GM23338 (cell line): ENCODE data around the gene TAAR6. TPM values are rescaled to one million over a fixed set of nuclear protein-coding genes. Genes with fewer than 3 reads are reported as not detected.

ENCODE experiments used
- ATAC-seq: fragments of 200-7000 bp; cut with Tn5 transposase; 3 replicates; pipeline ENCODE4 v1.9.1; 2020
- DNase-seq: peaks from one replicate; pipeline ENCODE4 v3.0.0-alpha.2; 2015; ENCODE audit warnings: low spot score
- H2AFZ ChIP-seq: fragments of 200-600 bp; sonication (generic); 2 replicates; pipeline ENCODE4 v1.8.0; 2016; ENCODE audit warnings: antibody characterized with exemption, mild to moderate bottlenecking, moderate library complexity
- H3F3A ChIP-seq: fragments of 200-600 bp; sonication (generic); replicated peaks from 2 replicates; pipeline ENCODE4 v1.8.0; 2017; ENCODE audit warnings: antibody characterized with exemption, mixed run types, low read depth
- H3K27ac ChIP-seq: fragments of 200-600 bp; sonication (generic); 2 replicates; pipeline ENCODE4 v1.6.1; 2016; ENCODE audit warnings: low read depth
- H3K27me3 ChIP-seq: fragments of 200-600 bp; sonication (generic); 2 replicates; pipeline ENCODE4 v1.8.0; 2016; ENCODE audit warnings: mild to moderate bottlenecking, mixed run types, moderate library complexity; ENCODE audit not compliant: insufficient read depth
- H3K36me3 ChIP-seq: fragments of 200-600 bp; sonication (generic); 2 replicates; pipeline ENCODE4 v1.8.0; 2016; ENCODE audit warnings: mild to moderate bottlenecking; ENCODE audit not compliant: insufficient read depth
- H3K4me1 ChIP-seq: fragments of 200-600 bp; sonication (generic); 2 replicates; pipeline ENCODE4 v1.8.0; 2016; ENCODE audit warnings: mild to moderate bottlenecking, moderate library complexity; ENCODE audit not compliant: insufficient read depth
- H3K4me2 ChIP-seq: fragments of 200-600 bp; sonication (generic); 2 replicates; pipeline ENCODE4 v1.7.1; 2017; ENCODE audit warnings: mixed run types
- H3K4me3 ChIP-seq: fragments of 200-600 bp; sonication (generic); 2 replicates; pipeline ENCODE4 v1.6.1; 2016; ENCODE audit warnings: mixed run types
- H3K79me2 ChIP-seq: fragments of 200-600 bp; sonication (generic); replicated peaks from 2 replicates; pipeline ENCODE4 v1.8.0; 2017; ENCODE audit warnings: mild to moderate bottlenecking; ENCODE audit not compliant: insufficient read depth
- H3K9me2 ChIP-seq: fragments of 200-600 bp; sonication (generic); 2 replicates; pipeline ENCODE4 v1.8.0; 2017; ENCODE audit not compliant: insufficient read depth
- H4K20me1 ChIP-seq: fragments of 200-600 bp; sonication (generic); replicated peaks from 2 replicates; pipeline ENCODE4 v1.8.0; 2017; ENCODE audit warnings: mild to moderate bottlenecking; ENCODE audit not compliant: insufficient read depth
- H3K27ac Mint-ChIP-seq: 2 replicates; pipeline ENCODE4 v1.8.0; 2020; ENCODE audit warnings: inconsistent platforms, mild to moderate bottlenecking, moderate library complexity, mixed read lengths
- H3K27me3 Mint-ChIP-seq: 3 replicates; pipeline ENCODE4 v1.8.0; 2022; ENCODE audit warnings: low read depth, mild to moderate bottlenecking, moderate library complexity, mixed read lengths, inconsistent platforms; ENCODE audit not compliant: insufficient read depth, poor library complexity
- H3K36me3 Mint-ChIP-seq: 3 replicates; pipeline ENCODE4 v1.8.0; 2021; ENCODE audit warnings: low read depth, mild to moderate bottlenecking, inconsistent platforms, moderate library complexity, mixed read lengths
- H3K4me1 Mint-ChIP-seq: 3 replicates; pipeline ENCODE4 v1.8.0; 2020; ENCODE audit warnings: mild to moderate bottlenecking, inconsistent platforms, mixed read lengths
- H3K4me3 Mint-ChIP-seq: 3 replicates; pipeline ENCODE4 v1.8.0; 2021; ENCODE audit warnings: moderate library complexity, mild to moderate bottlenecking, inconsistent platforms, mixed read lengths
- H3K9me3 Mint-ChIP-seq: 3 replicates; pipeline ENCODE4 v1.8.0; 2020; ENCODE audit warnings: moderate library complexity, mild to moderate bottlenecking, inconsistent platforms, mixed read lengths
- CREB1 ChIP-seq: fragments of 250-450 bp; sonication (Bioruptor Pico); IDR thresholded peaks from 2 replicates; pipeline ENCODE4 v1.5.0; 2020; ENCODE audit warnings: low read depth, mild to moderate bottlenecking, moderate library complexity
- CTCF ChIP-seq, 2 experiments: fragments of 200-600 bp in 1 of 2; sonication (generic) in 1 of 2; conservative IDR thresholded peaks; 2 replicates each; pipeline versions ENCODE4 v1.5.1 to v1.6.1; 2016 to 2017; ENCODE audit warnings: antibody characterized with exemption in 2 of 2, low read depth in 2 of 2, mild to moderate bottlenecking in 2 of 2, moderate library complexity in 1 of 2
- EZH2 ChIP-seq: fragments of 200-600 bp; sonication (generic); IDR thresholded peaks from one replicate; pipeline ENCODE4 v1.8.0; 2017; ENCODE audit warnings: antibody characterized with exemption, mild to moderate bottlenecking, low read depth; ENCODE audit not compliant: unreplicated experiment
- JUNB ChIP-seq: IDR thresholded peaks from one replicate; pipeline ENCODE4 v1.6.1; 2016; ENCODE audit warnings: antibody characterized with exemption; ENCODE audit not compliant: unreplicated experiment
- POLR2AphosphoS5 ChIP-seq: IDR thresholded peaks from 2 replicates; pipeline ENCODE4 v1.6.1; 2016; ENCODE audit warnings: antibody characterized with exemption, low read depth
- STAT1 ChIP-seq: IDR thresholded peaks from one replicate; pipeline ENCODE4 v1.6.1; 2016; ENCODE audit warnings: antibody characterized with exemption; ENCODE audit not compliant: unreplicated experiment
- ZNF331 ChIP-seq: fragments of 250-450 bp; sonication (Bioruptor Pico); IDR thresholded peaks from 2 replicates; pipeline ENCODE4 v1.5.0; 2020; ENCODE audit warnings: low read depth, mild to moderate bottlenecking, moderate library complexity
- ZNF462 ChIP-seq: fragments of 250-450 bp; sonication (Bioruptor Pico); IDR thresholded peaks from 2 replicates; pipeline ENCODE4 v1.5.0; 2020; ENCODE audit warnings: mild to moderate bottlenecking, moderate library complexity
- polyA plus RNA-seq: library from polyadenylated mRNA; unstranded; fragments of >200 nt; fragmentation: Nextera tagmentation; extraction: Ambion mirVana; gene quantifications from 2 replicates; pipeline ENCODE4 v1.2.1, GENCODE V29; 2016
- total RNA-seq: library from RNA; depleted of rRNA; stranded (reverse); fragments of >200 nt; shearing (Covaris generic); gene quantifications from 2 replicates; pipeline ENCODE4 v1.2.3, GENCODE V29; 2014
- TF ChIP-seq, protein P1 (sequence below): IDR thresholded peaks from 2 replicates; pipeline ENCODE4 v1.6.1; 2016; ENCODE audit warnings: antibody characterized with exemption
- TF ChIP-seq, protein P2 (sequence below): IDR thresholded peaks from one replicate; pipeline ENCODE4 v1.6.1; 2018; ENCODE audit warnings: antibody characterized with exemption; ENCODE audit not compliant: unreplicated experiment

Gene TAAR6
- total and polyA plus RNA-seq, 2 experiments from 2014 or later, result not detected

DNA sequence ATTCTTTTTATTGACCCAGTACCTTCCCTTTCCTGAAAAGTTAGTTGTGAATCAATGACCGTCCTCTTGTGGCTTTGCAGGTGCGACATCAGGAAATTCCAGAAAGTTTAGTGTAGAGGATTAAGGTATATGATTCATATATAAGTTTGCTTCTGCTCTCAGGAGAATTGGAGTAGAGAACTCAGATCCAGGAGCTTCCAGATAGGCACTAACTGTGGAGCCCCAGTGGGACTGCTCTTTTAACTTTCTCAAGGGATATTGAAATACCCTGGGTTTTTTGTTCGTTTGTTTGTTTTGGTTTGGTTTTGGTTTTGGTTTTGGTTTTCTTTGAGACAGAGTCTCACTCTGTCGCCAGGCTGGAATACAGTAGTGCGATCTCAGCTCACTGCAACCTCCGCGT lies 44.4 kb downstream of the TAAR6 start:
- no peaks in the 10 kb centered on the region for H3K27me3 ChIP-seq
- DNase-seq (no peak), ATAC-seq (no peak)
- H3K9me2 ChIP-seq, result no peaks in the 10 kb centered on the region
- Mint-ChIP-seq H3K4me3 (no peak overlapping the region), H3K27ac (no peak overlapping the region), H3K27me3 (no peaks in the 10 kb centered on the region), H3K4me1 (peaks cover 4% of the 10 kb centered on the region; the same call in 2 of the 3 replicates), H3K9me3 (no peaks in the 10 kb centered on the region), H3K36me3 (no peaks in the 10 kb centered on the region)
- H3K27ac ChIP-seq, result no peak overlapping the region
- no peaks in the 10 kb centered on the region for H3F3A ChIP-seq
- H4K20me1 ChIP-seq, result no peaks in the 10 kb centered on the region
- no peaks in the 10 kb centered on the region for H3K36me3 ChIP-seq
- H3K4me1 ChIP-seq, result no peaks in the 10 kb centered on the region
- TF ChIP-seq ZNF462 (CRISPR knock-in tag), result no peak
- no peak for TF ChIP-seq EZH2
- TF ChIP-seq, protein P1, sequence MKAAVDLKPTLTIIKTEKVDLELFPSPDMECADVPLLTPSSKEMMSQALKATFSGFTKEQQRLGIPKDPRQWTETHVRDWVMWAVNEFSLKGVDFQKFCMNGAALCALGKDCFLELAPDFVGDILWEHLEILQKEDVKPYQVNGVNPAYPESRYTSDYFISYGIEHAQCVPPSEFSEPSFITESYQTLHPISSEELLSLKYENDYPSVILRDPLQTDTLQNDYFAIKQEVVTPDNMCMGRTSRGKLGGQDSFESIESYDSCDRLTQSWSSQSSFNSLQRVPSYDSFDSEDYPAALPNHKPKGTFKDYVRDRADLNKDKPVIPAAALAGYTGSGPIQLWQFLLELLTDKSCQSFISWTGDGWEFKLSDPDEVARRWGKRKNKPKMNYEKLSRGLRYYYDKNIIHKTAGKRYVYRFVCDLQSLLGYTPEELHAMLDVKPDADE, result no peak
- TF ChIP-seq ZNF331 (CRISPR knock-in tag), result no peak
- TF ChIP-seq, protein P2, sequence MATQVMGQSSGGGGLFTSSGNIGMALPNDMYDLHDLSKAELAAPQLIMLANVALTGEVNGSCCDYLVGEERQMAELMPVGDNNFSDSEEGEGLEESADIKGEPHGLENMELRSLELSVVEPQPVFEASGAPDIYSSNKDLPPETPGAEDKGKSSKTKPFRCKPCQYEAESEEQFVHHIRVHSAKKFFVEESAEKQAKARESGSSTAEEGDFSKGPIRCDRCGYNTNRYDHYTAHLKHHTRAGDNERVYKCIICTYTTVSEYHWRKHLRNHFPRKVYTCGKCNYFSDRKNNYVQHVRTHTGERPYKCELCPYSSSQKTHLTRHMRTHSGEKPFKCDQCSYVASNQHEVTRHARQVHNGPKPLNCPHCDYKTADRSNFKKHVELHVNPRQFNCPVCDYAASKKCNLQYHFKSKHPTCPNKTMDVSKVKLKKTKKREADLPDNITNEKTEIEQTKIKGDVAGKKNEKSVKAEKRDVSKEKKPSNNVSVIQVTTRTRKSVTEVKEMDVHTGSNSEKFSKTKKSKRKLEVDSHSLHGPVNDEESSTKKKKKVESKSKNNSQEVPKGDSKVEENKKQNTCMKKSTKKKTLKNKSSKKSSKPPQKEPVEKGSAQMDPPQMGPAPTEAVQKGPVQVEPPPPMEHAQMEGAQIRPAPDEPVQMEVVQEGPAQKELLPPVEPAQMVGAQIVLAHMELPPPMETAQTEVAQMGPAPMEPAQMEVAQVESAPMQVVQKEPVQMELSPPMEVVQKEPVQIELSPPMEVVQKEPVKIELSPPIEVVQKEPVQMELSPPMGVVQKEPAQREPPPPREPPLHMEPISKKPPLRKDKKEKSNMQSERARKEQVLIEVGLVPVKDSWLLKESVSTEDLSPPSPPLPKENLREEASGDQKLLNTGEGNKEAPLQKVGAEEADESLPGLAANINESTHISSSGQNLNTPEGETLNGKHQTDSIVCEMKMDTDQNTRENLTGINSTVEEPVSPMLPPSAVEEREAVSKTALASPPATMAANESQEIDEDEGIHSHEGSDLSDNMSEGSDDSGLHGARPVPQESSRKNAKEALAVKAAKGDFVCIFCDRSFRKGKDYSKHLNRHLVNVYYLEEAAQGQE, result no peak
- no peak for TF ChIP-seq JUNB
- TF ChIP-seq STAT1, result no peak
- no peak for TF ChIP-seq CREB1
- no peak for TF ChIP-seq CTCF (conservative IDR thresholded peaks at IDR 0.05; ENCODE audit: low read depth in 2 of 2)
- no peak for TF ChIP-seq POLR2AphosphoS5
- H2AFZ ChIP-seq, result no peak overlapping the region
- H3K79me2 ChIP-seq, result no peaks in the 10 kb centered on the region
- H3K4me2 ChIP-seq, result no peak overlapping the region
- H3K4me3 ChIP-seq, result no peak overlapping the region
